Activated effector memory CD4-positive, alpha-beta T cell treated with Interleukin-2 at 50 U/mL for 16 hours (primary cell): Measurements from ENCODE around the gene PRSS3.
"Not testable (repeated sequence)": the region's sequence is repeated elsewhere in the genome, so short reads cannot be mapped to it uniquely, and the experiment has no call there.

Experiments used
- DNase-seq: peaks from one replicate; pipeline ENCODE4 v3.0.0-alpha.2; 2020

PRSS3 gene

GRCh38 chr9:33795281-33795680 lies at the start of gene PRSS3:
PRSS3 (plus strand) TSS chr9:33795561; CDS start chr9:33795574, 13 bp downstream.
- no peak for DNase-seq

GRCh38 chr9:33748633-33749304 lies 46.6 kb upstream of the PRSS3 start:
- DNase-seq = no peak

- not testable (repeated sequence) for DNase-seq
Measured at GRCh38 chr9:33749305-33749654, 46.1 kb upstream of the PRSS3 start.

GRCh38 chr9:33750307-33750838 lies 45.0 kb upstream of the PRSS3 start:
- no peak for DNase-seq

GRCh38 chr9:33750839-33751339 lies 44.5 kb upstream of the PRSS3 start:
- DNase-seq = no peak

DNA sequence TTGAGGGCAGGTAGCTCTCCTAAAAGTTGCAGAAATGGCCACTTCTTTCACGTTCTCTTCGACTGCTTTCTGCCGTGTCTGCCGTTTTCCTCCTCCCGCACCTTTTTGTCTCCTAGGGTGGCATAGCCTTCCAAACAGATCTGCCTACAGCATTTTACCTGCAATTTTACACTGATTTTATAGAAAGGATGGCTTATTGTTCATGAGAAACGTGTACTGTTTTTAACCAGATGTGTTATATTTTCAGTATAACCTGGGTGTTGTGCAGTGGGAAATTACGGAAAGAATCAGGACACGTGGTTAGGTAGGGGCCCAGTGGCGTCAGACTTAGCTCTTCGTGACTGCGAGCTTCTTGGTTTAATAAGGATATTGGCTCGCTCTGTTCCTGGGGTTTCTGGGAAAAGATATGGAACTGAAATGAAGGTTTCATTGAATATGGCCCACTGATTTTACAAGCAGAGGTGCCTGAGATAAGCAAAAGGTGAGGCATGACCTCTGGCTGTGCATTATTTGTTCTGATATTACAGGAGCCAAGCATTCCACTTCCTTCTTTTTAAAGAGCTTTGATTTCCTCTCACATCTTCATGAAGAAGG lies 43.7 kb upstream of the PRSS3 start:
- DNase-seq = no peak

- no peak for DNase-seq
Measured at GRCh38 chr9:33752130-33752637, 43.2 kb upstream of the PRSS3 start.

DNA sequence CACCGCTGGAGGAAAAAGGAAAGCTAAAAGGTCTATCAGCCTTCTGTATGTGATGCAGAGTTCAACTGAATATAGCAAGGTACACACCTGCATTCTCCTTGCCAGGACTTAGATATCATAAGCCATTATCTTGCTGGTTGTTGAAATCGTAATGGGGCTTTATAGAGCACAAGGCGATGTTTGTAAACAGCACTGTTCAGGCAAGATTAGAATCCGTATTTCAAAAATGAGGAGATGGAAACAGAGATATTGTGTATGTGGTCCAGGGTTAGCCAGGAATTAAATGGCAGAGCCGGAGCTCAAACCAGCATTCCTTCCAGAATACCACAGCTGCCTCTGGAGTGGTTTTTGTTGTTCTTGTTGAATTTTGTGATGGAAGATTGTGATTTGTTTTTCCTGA lies 42.6 kb upstream of the PRSS3 start:
- not testable (repeated sequence) for DNase-seq

DNA sequence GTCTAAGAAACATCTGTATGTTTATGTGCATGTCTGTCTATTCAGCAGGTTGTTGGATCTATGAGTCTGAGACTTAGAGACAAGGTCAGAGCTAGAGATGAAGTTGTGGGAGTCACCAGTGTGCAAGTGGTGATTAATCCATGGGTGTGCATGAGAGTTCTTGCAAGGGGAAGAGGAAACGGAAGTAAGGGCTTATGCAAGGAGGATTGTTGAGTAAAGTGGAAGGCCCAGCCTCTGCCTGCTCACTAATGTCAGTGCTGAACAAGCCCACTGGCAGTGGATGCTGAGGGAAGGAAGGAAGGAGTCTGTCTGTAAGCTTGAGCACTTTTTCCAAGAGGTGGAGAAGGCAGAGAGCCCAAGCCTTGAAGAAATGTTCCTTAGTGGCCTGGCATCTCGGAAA lies 35.7 kb upstream of the PRSS3 start:
- DNase-seq = not testable (repeated sequence)

DNA sequence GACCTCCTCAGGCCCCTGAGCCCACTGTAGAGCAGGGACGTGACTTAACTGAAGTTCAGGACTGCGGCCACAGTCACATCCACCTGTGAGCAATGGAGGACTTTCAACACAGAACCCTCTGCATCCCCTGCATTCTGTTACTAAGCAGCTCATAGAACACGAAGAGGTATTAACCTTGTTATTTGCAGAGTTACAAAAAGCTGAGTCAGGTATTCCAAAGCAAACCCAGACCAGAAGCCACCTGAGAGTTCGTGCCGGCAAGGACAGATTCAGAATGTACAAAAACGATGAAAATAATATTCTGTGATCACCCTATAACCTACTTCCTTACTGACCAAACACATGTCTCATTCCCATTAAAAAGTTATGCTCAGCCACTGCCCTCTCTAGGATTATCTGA lies 33.0 kb upstream of the PRSS3 start:
- no peak for DNase-seq

GRCh38 chr9:33763709-33764108 lies 31.7 kb upstream of the PRSS3 start:
- not testable (repeated sequence) for DNase-seq

DNA sequence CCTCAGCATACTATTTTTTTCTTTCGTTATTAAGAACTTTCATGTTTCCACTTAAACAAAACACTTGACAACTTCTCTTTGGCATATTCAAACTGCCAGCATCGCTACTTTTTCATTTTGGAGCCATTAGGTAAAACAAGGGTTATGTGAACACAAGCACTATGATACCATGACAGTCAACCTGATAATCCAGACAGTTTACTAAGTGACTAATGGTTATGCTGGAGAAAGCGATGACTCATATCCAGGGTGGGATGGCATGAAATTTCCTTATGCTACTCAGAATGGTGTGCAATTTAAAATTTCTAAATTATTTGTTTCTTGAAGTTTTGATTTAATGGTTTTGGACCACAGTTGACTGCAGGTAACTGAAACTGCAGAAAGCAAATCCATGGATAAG lies 29.9 kb upstream of the PRSS3 start:
- DNase-seq = no peak

GRCh38 chr9:33770156-33770880 lies 25.0 kb upstream of the PRSS3 start:
- DNase-seq = not testable (repeated sequence)

DNA sequence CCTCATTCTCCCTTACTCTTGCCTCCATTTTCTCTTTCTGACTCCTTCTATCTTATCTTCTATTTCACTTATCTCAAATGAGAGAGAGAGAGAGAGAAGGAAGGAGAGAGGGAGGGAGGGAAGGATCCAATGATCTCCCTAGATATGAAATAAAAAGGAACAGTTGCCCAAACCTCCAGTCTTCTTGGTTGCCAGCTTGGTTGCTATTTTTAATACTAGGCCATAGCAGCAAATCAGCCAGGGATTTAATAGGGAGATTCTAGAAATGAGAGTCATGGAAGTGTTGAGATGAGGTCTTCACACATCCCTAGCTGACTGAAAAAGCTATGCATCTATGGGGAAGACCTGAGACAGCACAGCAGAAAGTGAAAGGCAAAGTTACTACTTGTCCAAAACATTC lies 22.2 kb upstream of the PRSS3 start:
- DNase-seq = not testable (repeated sequence)

GRCh38 chr9:33774074-33774659 lies 21.2 kb upstream of the PRSS3 start:
- DNase-seq = not testable (repeated sequence)

DNA sequence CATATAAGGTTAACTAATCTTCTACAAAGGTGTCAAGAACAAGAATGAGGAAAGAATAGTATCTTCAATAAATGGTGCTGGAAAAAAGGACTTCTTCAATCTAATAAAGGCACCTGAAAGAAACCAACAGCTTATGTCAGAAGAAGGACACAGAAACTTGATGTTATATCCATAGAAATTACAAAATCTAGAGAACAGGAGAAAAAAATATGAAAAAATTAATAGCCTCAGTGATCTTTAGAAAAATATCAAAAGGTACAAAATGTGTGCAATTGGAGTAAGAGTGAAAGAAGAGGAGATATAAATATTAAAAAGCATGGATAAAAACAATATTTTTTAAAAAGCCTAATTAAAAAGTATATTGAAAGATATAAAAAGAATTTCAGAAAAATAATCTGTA lies 18.8 kb upstream of the PRSS3 start:
- no peak for DNase-seq

- peak; percentile 5 for DNase-seq
Measured at GRCh38 chr9:33778700-33779351, 16.5 kb upstream of the PRSS3 start.

DNA sequence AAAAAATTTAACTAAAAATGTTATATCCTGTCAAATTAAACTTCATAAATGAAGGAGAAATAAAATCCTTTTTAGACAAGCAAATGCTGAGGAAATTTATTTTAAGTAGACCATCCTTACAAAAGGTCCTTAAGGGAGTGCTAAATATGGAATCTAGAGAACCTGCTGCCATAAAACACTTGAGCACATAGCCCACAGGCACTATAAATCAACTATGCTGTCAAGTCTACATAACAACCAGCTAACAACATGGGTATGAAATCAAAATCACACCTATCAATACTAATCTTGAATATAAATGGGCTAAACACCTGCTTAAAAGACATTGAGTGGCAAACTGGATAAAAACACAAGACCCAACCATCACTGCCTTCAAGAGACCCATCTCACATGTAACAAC lies 15.1 kb upstream of the PRSS3 start:
- no peak for DNase-seq

GRCh38 chr9:33781736-33782135 lies 13.6 kb upstream of the PRSS3 start:
- no peak for DNase-seq

GRCh38 chr9:33782395-33783152 lies 12.8 kb upstream of the PRSS3 start:
- DNase-seq = no peak

DNA sequence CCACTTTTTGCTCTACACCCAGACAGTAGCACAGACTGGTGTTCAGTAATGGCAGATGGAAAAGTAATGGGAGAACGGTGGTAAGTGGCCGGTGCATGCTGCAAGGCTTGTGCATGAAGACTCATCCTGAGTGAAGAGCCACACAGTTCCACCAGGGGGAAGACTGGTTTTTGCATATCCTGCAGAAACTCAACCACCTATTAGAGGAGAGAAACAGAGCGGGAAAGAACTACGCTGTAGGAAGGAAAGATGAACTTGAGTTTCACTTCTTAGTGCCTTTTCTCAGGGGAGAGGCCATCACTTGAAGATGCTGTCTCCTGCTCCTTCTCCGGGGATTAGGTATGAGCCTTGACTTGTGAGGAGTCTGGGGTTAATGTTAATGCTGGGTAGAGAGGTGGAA lies 9.4 kb upstream of the PRSS3 start:
- DNase-seq = no peak

DNA sequence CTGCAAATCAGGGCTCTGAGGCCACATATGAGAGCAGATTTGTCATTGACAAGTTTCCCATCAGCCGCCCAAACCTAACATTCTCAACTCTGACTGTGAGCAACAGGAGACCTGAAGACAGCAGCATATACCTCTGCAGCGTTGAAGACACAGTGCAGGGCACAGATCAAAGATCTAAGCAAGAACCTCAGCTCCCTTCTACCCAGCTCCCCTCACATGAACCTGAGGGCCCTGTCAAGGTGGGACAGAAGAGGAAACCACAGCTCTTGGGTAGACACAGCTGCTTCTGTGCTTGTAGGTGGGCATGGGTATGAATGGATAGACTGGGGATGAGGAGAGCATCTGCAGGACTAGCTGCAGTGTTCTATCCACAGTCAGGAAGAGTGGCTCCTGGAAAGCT lies 8.7 kb upstream of the PRSS3 start:
- no peak for DNase-seq
